ENCODE results near the gene FN1.

- TF ChIP-seq CTCF (IDR thresholded peaks at IDR 0.05) (no peak), ATF3 (CRISPR knock-in tag; conservative IDR thresholded peaks at IDR 0.05) (no peak), USF1 (CRISPR knock-in tag; IDR thresholded peaks at IDR 0.05) (no peak), SP1 (CRISPR knock-in tag; conservative IDR thresholded peaks at IDR 0.05) (no peak), ATF2 (CRISPR knock-in tag; IDR thresholded peaks at IDR 0.05; ENCODE audit: borderline replicate concordance, low read depth) (no peak), ETV6 (CRISPR knock-in tag; IDR thresholded peaks at IDR 0.05) (no peak), CBFB (CRISPR knock-in tag; IDR thresholded peaks at IDR 0.05; ENCODE audit: low read depth) (no peak)
Observed at GRCh38 chr2:215409331-215410127, 26.3 kb downstream of the FN1 start.

Data from WTC11 (cell line).